H1 (cell line): ENCODE results near the gene PCAT7. TPM values are rescaled to one million over a fixed set of nuclear protein-coding genes. Genes with fewer than 3 reads are reported as not detected.

Experiments
- CTCF ChIA-PET: fragments of 300-600 bp; sonication (Branson Sonifier 250); formaldehyde crosslinking; loops from one replicate; lab custom pipeline; 2021; ENCODE audit not compliant: partially characterized antibody; lab: Charles Lee
- POLR2A ChIA-PET: fragments of 300-600 bp; sonication (Branson Sonifier 250); formaldehyde crosslinking; loops from one replicate; lab custom pipeline; 2021; ENCODE audit warnings: inconsistent platforms; ENCODE audit not compliant: partially characterized antibody; lab: Charles Lee
- DNase-seq, 2 experiments: peaks; one replicate each; pipeline versions ENCODE4 v3.0.0 to v3.0.0-alpha.2; 2010 to 2022; ENCODE audit warnings: low spot score in 2 of 2, low read depth in 1 of 2, mixed read lengths in 1 of 2
- FAIRE-seq: peaks from 2 replicates; lab custom pipeline; 2011; peaks lifted over from hg19 to GRCh38; lab: Jason Lieb, UNC
- H2AFZ ChIP-seq: 2 replicates; pipeline ENCODE4 v1.8.1; 2012; ENCODE audit warnings: low read length, inconsistent platforms
- H2AK5ac ChIP-seq: 2 replicates; pipeline ENCODE4 v1.6.1; 2013; ENCODE audit warnings: low read depth, low read length
- H2BK120ac ChIP-seq: replicated peaks from 2 replicates; pipeline ENCODE3; 2013; ENCODE audit warnings: low read depth, low read length, inconsistent platforms
- H2BK12ac ChIP-seq: 2 replicates; pipeline ENCODE4 v1.6.1; 2013; ENCODE audit warnings: low read depth, low read length
- H2BK15ac ChIP-seq: 2 replicates; pipeline ENCODE4 v1.6.1; 2013; ENCODE audit warnings: low read length
- H2BK20ac ChIP-seq: 2 replicates; pipeline ENCODE4 v1.6.1; 2013; ENCODE audit warnings: low read length
- H2BK5ac ChIP-seq: 2 replicates; pipeline ENCODE4 v1.6.1; 2013; ENCODE audit warnings: low read depth, low read length
- H3K14ac ChIP-seq: 2 replicates; pipeline ENCODE4 v1.6.1; 2013; ENCODE audit warnings: inconsistent platforms; ENCODE audit not compliant: insufficient read length
- H3K18ac ChIP-seq: 2 replicates; pipeline ENCODE4 v1.6.1; 2013; ENCODE audit warnings: low read length; ENCODE audit errors: extremely low read depth
- H3K23ac ChIP-seq: 2 replicates; pipeline ENCODE4 v1.6.1; 2013; ENCODE audit warnings: inconsistent platforms; ENCODE audit not compliant: insufficient read length
- H3K23me2 ChIP-seq: 2 replicates; pipeline ENCODE4 v1.6.1; 2013; ENCODE audit warnings: low read depth, low read length
- H3K27ac ChIP-seq: 2 replicates; pipeline ENCODE4 v1.6.1; 2011; ENCODE audit warnings: low read depth, low read length, inconsistent platforms
- H3K27me3 ChIP-seq, 4 experiments: replicated peaks in 1 of 4; 1 replicate in 1 of 4; 2 replicates in 3 of 4; pipeline versions ENCODE4 v1.6.1 to v1.8.1; 2011 to 2013; ENCODE audit warnings: low read length in 3 of 4, mild to moderate bottlenecking in 3 of 4, inconsistent platforms in 2 of 4, mixed read lengths in 2 of 4, moderate library complexity in 1 of 4; ENCODE audit not compliant: control insufficient read depth in 3 of 4, insufficient read depth in 3 of 4; ENCODE audit errors: extremely low read depth in 1 of 4
- H3K36me3 ChIP-seq, 4 experiments: 2 replicates each; pipeline versions ENCODE4 v1.6.1 to v1.8.1; 2011 to 2013; ENCODE audit warnings: mild to moderate bottlenecking in 4 of 4, low read length in 3 of 4, moderate library complexity in 2 of 4, control low read depth in 1 of 4, inconsistent platforms in 1 of 4; ENCODE audit not compliant: insufficient read depth in 4 of 4, control insufficient read depth in 2 of 4
- H3K4ac ChIP-seq: replicated peaks from 2 replicates; pipeline ENCODE3; 2013; ENCODE audit warnings: low read length, low read depth, mixed read lengths, inconsistent platforms; ENCODE audit not compliant: insufficient read length
- H3K4me1 ChIP-seq, 4 experiments: replicated peaks in 1 of 4; 1 replicate in 1 of 4; 2 replicates in 3 of 4; pipeline versions ENCODE4 v1.6.1 to v1.8.1; 2011 to 2013; ENCODE audit warnings: low read length in 3 of 4, inconsistent platforms in 2 of 4, mixed read lengths in 1 of 4; ENCODE audit not compliant: insufficient read depth in 4 of 4, control insufficient read depth in 3 of 4
- H3K4me2 ChIP-seq, 2 experiments: 2 replicates each; pipeline versions ENCODE4 v1.6.1 to v1.8.1; 2011 to 2013; ENCODE audit warnings: low read depth in 2 of 2, low read length in 2 of 2, control low read depth in 1 of 2, inconsistent platforms in 1 of 2, mild to moderate bottlenecking in 1 of 2; ENCODE audit not compliant: insufficient read depth in 1 of 2
- H3K4me3 ChIP-seq, 4 experiments: fragments of 200-600, 300-600 bp in 1 of 4; sonication (generic), shearing (Covaris generic), sonication (Bioruptor Twin) in 1 of 4; 2 replicates each; pipeline versions ENCODE4 v1.5.1 to v1.8.1; 2011 to 2016; ENCODE audit warnings: low read length in 4 of 4, low read depth in 3 of 4, control low read depth in 2 of 4, inconsistent platforms in 2 of 4, mild to moderate bottlenecking in 2 of 4, mixed read lengths in 1 of 4, moderate library complexity in 1 of 4; ENCODE audit not compliant: insufficient read depth in 2 of 4; ENCODE audit errors: extremely low read depth in 1 of 4
- H3K56ac ChIP-seq: replicated peaks from 2 replicates; pipeline ENCODE3; 2013; ENCODE audit warnings: low read depth, mild to moderate bottlenecking, mixed read lengths, low read length, inconsistent platforms; ENCODE audit not compliant: insufficient read length
- H3K79me1 ChIP-seq: 2 replicates; pipeline ENCODE4 v1.6.1; 2013; ENCODE audit warnings: low read depth, low read length, control low read depth
- H3K79me2 ChIP-seq, 2 experiments: 2 replicates each; pipeline versions ENCODE4 v1.6.1 to v1.8.1; 2012 to 2013; ENCODE audit warnings: low read length in 2 of 2, mild to moderate bottlenecking in 2 of 2, inconsistent platforms in 1 of 2; ENCODE audit not compliant: insufficient read depth in 2 of 2, control insufficient read depth in 1 of 2
- H3K9ac ChIP-seq, 4 experiments: replicated peaks in 1 of 4; 1 replicate in 1 of 4; 2 replicates in 3 of 4; pipeline versions ENCODE4 v1.6.1 to v1.8.1; 2011 to 2013; ENCODE audit warnings: low read depth in 3 of 4, low read length in 3 of 4, control low read depth in 2 of 4, mild to moderate bottlenecking in 2 of 4, moderate library complexity in 2 of 4, inconsistent platforms in 1 of 4; ENCODE audit errors: extremely low read depth in 1 of 4
- H3K9me3 ChIP-seq, 2 experiments: 2 replicates each; pipeline versions ENCODE4 v1.6.1 to v1.8.1; 2012 to 2013; ENCODE audit warnings: mild to moderate bottlenecking in 2 of 2, moderate library complexity in 2 of 2, control low read depth in 1 of 2, inconsistent platforms in 1 of 2, low read depth in 1 of 2, low read length in 1 of 2, mixed read lengths in 1 of 2; ENCODE audit not compliant: insufficient read depth in 2 of 2
- H4K20me1 ChIP-seq, 2 experiments: replicated peaks in 1 of 2; 2 replicates each; pipeline versions ENCODE3 to v1.8.1; 2011 to 2013; ENCODE audit warnings: inconsistent platforms in 2 of 2, low read length in 2 of 2, mild to moderate bottlenecking in 1 of 2; ENCODE audit not compliant: insufficient read depth in 2 of 2, control insufficient read depth in 1 of 2
- H4K5ac ChIP-seq: 2 replicates; pipeline ENCODE4 v1.6.1; 2013; ENCODE audit warnings: low read length, low read depth, mixed read lengths, inconsistent platforms; ENCODE audit not compliant: insufficient read length
- H4K8ac ChIP-seq: 2 replicates; pipeline ENCODE4 v1.8.0; 2013; ENCODE audit warnings: mild to moderate bottlenecking, moderate library complexity, low read length, inconsistent platforms; ENCODE audit not compliant: insufficient read depth; ENCODE audit errors: extremely low read depth
- H4K91ac ChIP-seq: replicated peaks from 2 replicates; pipeline ENCODE3; 2013; ENCODE audit warnings: low read length, mixed read lengths, inconsistent platforms; ENCODE audit not compliant: insufficient read length
- CTBP2 ChIP-seq: IDR thresholded peaks from 2 replicates; pipeline ENCODE4 v1.7.0; 2011; ENCODE audit warnings: borderline replicate concordance, mild to moderate bottlenecking, moderate library complexity, mixed read lengths, low read length; ENCODE audit not compliant: insufficient read depth, insufficient read length
- CTCF ChIP-seq, 3 experiments: IDR thresholded peaks; 1 replicate in 2 of 3; 2 replicates in 1 of 3; pipeline versions ENCODE4 v1.5.1 to v1.6.1; 2011; ENCODE audit warnings: low read length in 3 of 3, mild to moderate bottlenecking in 3 of 3, inconsistent platforms in 2 of 3, low read depth in 1 of 3, moderate library complexity in 1 of 3; ENCODE audit not compliant: insufficient read depth in 1 of 3; ENCODE audit errors: control extremely low read depth in 1 of 3
- E2F6 ChIP-seq: IDR thresholded peaks from 2 replicates; pipeline ENCODE4 v1.6.1; 2012; ENCODE audit warnings: inconsistent platforms
- RAD21 ChIP-seq, 2 experiments: IDR thresholded peaks in 1 of 2; conservative IDR thresholded peaks in 1 of 2; 2 replicates each; pipeline ENCODE4 v1.6.1; 2011; ENCODE audit warnings: low read depth in 2 of 2, low read length in 2 of 2, improper control_type of control experiment in 1 of 2, inconsistent platforms in 1 of 2, mild to moderate bottlenecking in 1 of 2, moderate library complexity in 1 of 2
- RBBP5 ChIP-seq: IDR thresholded peaks from 2 replicates; pipeline ENCODE4 v1.7.1; 2012; ENCODE audit warnings: low read depth, mild to moderate bottlenecking, inconsistent platforms, low read length, moderate library complexity, borderline replicate concordance
- WGBS, 2 experiments: shearing (Covaris generic) in 1 of 2; methylation state at CpG; one replicate each; pipeline versions ENCODE4 v1.1.6 to v1.1.7; 2013 to 2015; ENCODE audit warnings: low lambda C conversion rate in 2 of 2, mixed read lengths in 2 of 2, inconsistent platforms in 1 of 2, low coverage in 1 of 2, missing lambda C conversion rate in 1 of 2; ENCODE audit not compliant: insufficient replicate concordance in 2 of 2, insufficient coverage in 1 of 2, insufficient read length in 1 of 2; ENCODE audit errors: extremely low coverage in 1 of 2, missing lambda C conversion rate in 1 of 2; 5-methylcytosine and 5-hydroxymethylcytosine counted together
- polyA plus RNA-seq, 7 experiments: library from polyadenylated mRNA; depleted of rRNA in 3 of 7; stranded (reverse) in 5 of 7; unstranded in 2 of 7; fragments of >200 nt in 5 of 7; fragments of 200-250 nt in 2 of 7; gene quantifications; 1 replicate in 5 of 7; 2 replicates in 1 of 7; 4 replicates in 1 of 7; pipeline versions ENCODE4 v1.2.1 to v1.2.3, GENCODE V29; 2011 to 2013; ENCODE audit warnings: missing spikeins in 2 of 7, mixed read lengths in 2 of 7
- total RNA-seq: library from RNA; stranded (reverse); fragmentation: NEBNext Ultra II Directional; extraction: Animal tissue kit (Norgen Biotek cat#: 25700); gene quantifications from 2 replicates; pipeline ENCODE4 v1.2.1, GENCODE V29; 2021

Gene PCAT7
- total and polyA plus RNA-seq, 2 of the 8 experiments (the other 6 are each of a cell fraction or from before 2014, with no cell fraction given) = 3.2 to 4.1 TPM

- Histone ChIP-seq H3K27me3 (no peaks in the 10 kb centered on the region; a peak in 1 of 7 replicates), H2AK5ac (no peak overlapping the region), H4K8ac (no peak overlapping the region), H3K4me1 (peaks cover 0 to 7% (median 2%) of the 10 kb centered on the region in 4 experiments; a peak in 3 of 7 replicates), H3K79me2 (peaks cover 0 to 20% of the 10 kb centered on the region in 2 experiments; a peak in 2 of 4 replicates), H3K4me3 (peak overlapping the region in 2 of 4 experiments; percentile 57 to 79; a peak in 4 of 8 replicates), H2BK5ac (no peak overlapping the region), H4K20me1 (no peaks in the 10 kb centered on the region), H2AFZ (no peak overlapping the region), H3K9me3 (peaks cover 0 to 8% of the 10 kb centered on the region in 2 experiments; a peak in 2 of 4 replicates), H2BK15ac (no peak overlapping the region), H3K79me1 (no peaks in the 10 kb centered on the region), H3K9ac (peak overlapping the region in 1 of 4 experiments; percentile 25; a peak in 1 of 7 replicates), H3K23ac (no peak overlapping the region), H3K4ac (no peak overlapping the region), H3K56ac (no peak overlapping the region), H2BK12ac (no peak overlapping the region), H2BK20ac (no peak overlapping the region), H4K91ac (no peak overlapping the region), H3K4me2 (peak overlapping the region; percentile 60 to 82; a peak in 3 of 4 replicates), H3K23me2 (peaks cover 3% of the 10 kb centered on the region; the same call in 1 of the 2 replicates), H3K18ac (no peak overlapping the region), H3K14ac (no peak overlapping the region), H3K36me3 (peaks cover 0 to 5% (median 0%) of the 10 kb centered on the region in 4 experiments; a peak in 2 of 8 replicates), H3K27ac (no peak overlapping the region), H4K5ac (no peak overlapping the region), H2BK120ac (no peak overlapping the region)
- DNase-seq (no peak), FAIRE-seq (no peak)
- 86% methylated on average over 28 of the region's 29 CpGs; no CpG with 5 or more reads in 1 of the 2 experiments for WGBS, 2 experiments
- ChIA-PET POLR2A (interaction anchor here (0.9 to 2.8 kb wide), 11 partner anchors 10 to 484 kb away, joined by 3 to 43 read pairs (median 5); no protein-coding TSS in a partner anchor), CTCF (interaction anchor here (0.6 to 4.3 kb wide), 9 partner anchors 44 to 688 kb away, joined by 3 to 54 read pairs (median 3); no protein-coding TSS in a partner anchor)
- no peak for TF ChIP-seq CTBP2
- TF ChIP-seq CTCF (IDR thresholded peaks at IDR 0.05; ENCODE audit: control extremely low read depth in 1 of 3, insufficient read depth in 1 of 3, low read depth in 1 of 3, low read length in 3 of 3) = peak; percentile 30 to 39 (median 31)
- TF ChIP-seq RAD21 (IDR thresholded peaks at IDR 0.05 in 1 of 2, conservative IDR thresholded peaks at IDR 0.05 in 1 of 2; ENCODE audit: low read depth in 2 of 2, low read length in 2 of 2) = peak; percentile 24 to 35; a peak in 3 of 4 replicates
- no peak for TF ChIP-seq E2F6
- TF ChIP-seq RBBP5 = no peak
These were observed 1.6 kb upstream of the PCAT7 start for GRCh38 chr9:94553029-94553938.
